HepG2 (cell line): ENCODE data around the gene LITAF. TPM values are rescaled to one million over a fixed set of nuclear protein-coding genes. Genes with fewer than 3 reads are reported as not detected.

Experiments
- CCDC6 ChIP-seq: sonication (generic); formaldehyde crosslinking; IDR thresholded peaks from 2 replicates; pipeline ENCODE4 v1.8.1; 2022; ENCODE audit warnings: mild to moderate bottlenecking, missing genetic modification reagents, moderate library complexity
- RELA ChIP-seq: sonication (generic); formaldehyde crosslinking; IDR thresholded peaks from 2 replicates; pipeline ENCODE4 v1.4.0; 2020; ENCODE audit warnings: missing genetic modification reagents
- ZNF160 ChIP-seq: sonication (generic); formaldehyde crosslinking; IDR thresholded peaks from 2 replicates; pipeline ENCODE4 v1.8.0; 2022; ENCODE audit warnings: mild to moderate bottlenecking, inconsistent platforms, missing genetic modification reagents
- ZNF34 ChIP-seq: sonication (generic); formaldehyde crosslinking; IDR thresholded peaks from 2 replicates; pipeline ENCODE4 v1.4.0; 2020; ENCODE audit warnings: mild to moderate bottlenecking, missing genetic modification reagents, borderline replicate concordance
- polyA plus RNA-seq, 8 experiments: library from polyadenylated mRNA; depleted of rRNA in 3 of 8; stranded (reverse) in 7 of 8; unstranded in 1 of 8; fragments of >200 nt; fragmentation: Illumina TruSeq in 4 of 8; extraction: Trizol in 4 of 8; gene quantifications; 2 replicates each; pipeline versions ENCODE4 v1.2.1 to v1.2.3, GENCODE V29; 2011 to 2016; ENCODE audit warnings: low read depth in 4 of 8, missing spikeins in 1 of 8, mixed read lengths in 1 of 8; ENCODE audit not compliant: insufficient read depth in 1 of 8
- total RNA-seq, 5 experiments: library from RNA; depleted of rRNA; stranded (reverse); fragments of >200 nt; fragmentation: Illumina TruSeq; extraction: Trizol; gene quantifications; 2 replicates each; pipeline ENCODE4 v1.2.3, GENCODE V29; 2016; ENCODE audit warnings: low read depth in 1 of 5
- TF ChIP-seq, protein P1 (sequence below), 2 experiments: fragments of 450-650 bp in 1 of 2; sonication (generic) in 1 of 2; formaldehyde crosslinking in 1 of 2; IDR thresholded peaks; 2 replicates each; pipeline versions ENCODE4 v1.6.1 to v1.8.0; 2016 to 2022; ENCODE audit warnings: antibody characterized with exemption in 1 of 2, mild to moderate bottlenecking in 1 of 2, missing genetic modification reagents in 1 of 2
- TF ChIP-seq, protein P2 (sequence below): sonication (generic); formaldehyde crosslinking; IDR thresholded peaks from 2 replicates; pipeline ENCODE4 v1.4.0; 2020; ENCODE audit warnings: missing genetic modification reagents
- TF ChIP-seq, protein P3 (sequence below): sonication (generic); formaldehyde crosslinking; IDR thresholded peaks from 2 replicates; pipeline ENCODE4 v1.4.0; 2020; ENCODE audit warnings: mild to moderate bottlenecking, missing genetic modification reagents, borderline replicate concordance

LITAF gene
- total and polyA plus RNA-seq, 2 of the 13 experiments (the other 11 are each of a cell fraction or from before 2014, with no cell fraction given): 80.1 to 141 TPM

DNA sequence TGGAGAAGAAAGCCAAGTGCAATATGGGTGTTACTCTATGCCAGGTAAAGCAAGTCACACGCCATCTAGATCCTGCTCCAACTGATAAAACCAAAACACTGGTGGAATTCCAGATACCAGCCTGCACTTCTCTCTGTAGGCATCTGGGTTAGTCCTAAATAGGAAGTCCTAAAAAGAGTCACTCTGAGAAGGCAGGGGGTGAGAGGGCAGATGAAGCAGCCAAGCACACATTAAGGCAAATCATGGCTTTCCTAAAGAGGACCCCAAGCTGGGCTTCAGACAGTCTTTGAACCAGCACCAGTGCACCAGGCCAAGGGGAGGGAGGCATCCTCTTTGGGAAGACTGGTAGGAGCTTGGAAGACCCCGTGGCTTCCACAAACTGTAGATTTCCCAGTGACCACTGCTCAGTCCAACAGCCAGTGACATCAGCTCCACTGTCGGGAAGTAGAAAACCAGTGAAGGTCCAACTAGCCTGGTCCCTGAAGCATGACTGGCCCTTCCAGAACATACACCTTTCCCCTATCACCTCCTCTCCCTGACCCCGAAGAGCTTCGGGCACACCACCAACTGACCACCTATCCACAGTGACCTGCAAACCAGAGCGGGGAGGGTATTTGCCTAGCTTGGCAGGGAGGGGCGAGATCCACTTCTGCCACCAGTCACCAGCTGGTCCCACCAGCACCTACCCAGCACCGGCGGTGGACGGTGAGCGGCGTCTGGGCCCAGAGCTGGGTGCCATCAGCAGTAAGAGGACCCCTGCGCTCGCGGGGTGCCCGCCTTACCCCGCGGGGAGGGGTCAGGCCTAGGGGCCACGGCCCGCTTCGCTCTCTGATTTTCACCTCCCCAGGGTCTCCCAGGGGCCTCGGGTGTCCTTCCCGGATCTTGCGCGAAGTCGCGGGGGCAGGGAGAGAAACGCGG, 1.0 kb downstream of the LITAF start (continued):
- TF ChIP-seq, protein P1, sequence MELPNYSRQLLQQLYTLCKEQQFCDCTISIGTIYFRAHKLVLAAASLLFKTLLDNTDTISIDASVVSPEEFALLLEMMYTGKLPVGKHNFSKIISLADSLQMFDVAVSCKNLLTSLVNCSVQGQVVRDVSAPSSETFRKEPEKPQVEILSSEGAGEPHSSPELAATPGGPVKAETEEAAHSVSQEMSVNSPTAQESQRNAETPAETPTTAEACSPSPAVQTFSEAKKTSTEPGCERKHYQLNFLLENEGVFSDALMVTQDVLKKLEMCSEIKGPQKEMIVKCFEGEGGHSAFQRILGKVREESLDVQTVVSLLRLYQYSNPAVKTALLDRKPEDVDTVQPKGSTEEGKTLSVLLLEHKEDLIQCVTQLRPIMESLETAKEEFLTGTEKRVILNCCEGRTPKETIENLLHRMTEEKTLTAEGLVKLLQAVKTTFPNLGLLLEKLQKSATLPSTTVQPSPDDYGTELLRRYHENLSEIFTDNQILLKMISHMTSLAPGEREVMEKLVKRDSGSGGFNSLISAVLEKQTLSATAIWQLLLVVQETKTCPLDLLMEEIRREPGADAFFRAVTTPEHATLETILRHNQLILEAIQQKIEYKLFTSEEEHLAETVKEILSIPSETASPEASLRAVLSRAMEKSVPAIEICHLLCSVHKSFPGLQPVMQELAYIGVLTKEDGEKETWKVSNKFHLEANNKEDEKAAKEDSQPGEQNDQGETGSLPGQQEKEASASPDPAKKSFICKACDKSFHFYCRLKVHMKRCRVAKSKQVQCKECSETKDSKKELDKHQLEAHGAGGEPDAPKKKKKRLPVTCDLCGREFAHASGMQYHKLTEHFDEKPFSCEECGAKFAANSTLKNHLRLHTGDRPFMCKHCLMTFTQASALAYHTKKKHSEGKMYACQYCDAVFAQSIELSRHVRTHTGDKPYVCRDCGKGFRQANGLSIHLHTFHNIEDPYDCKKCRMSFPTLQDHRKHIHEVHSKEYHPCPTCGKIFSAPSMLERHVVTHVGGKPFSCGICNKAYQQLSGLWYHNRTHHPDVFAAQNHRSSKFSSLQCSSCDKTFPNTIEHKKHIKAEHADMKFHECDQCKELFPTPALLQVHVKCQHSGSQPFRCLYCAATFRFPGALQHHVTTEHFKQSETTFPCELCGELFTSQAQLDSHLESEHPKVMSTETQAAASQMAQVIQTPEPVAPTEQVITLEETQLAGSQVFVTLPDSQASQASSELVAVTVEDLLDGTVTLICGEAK (IDR thresholded peaks at IDR 0.05): no peak
- TF ChIP-seq, protein P1 (CRISPR knock-in tag; IDR thresholded peaks at IDR 0.05): peak; percentile 70; the same call in 1 of the 2 replicates
- TF ChIP-seq ZNF160 (CRISPR knock-in tag) (0 out of 2 replicates have a peak, but pooled peaks have one; percentile 75), RELA (CRISPR knock-in tag) (peak; percentile 52; the same call in 1 of the 2 replicates), CCDC6 (CRISPR knock-in tag) (peak; percentile 30; the same call in 1 of the 2 replicates), ZNF34 (CRISPR knock-in tag) (0 out of 2 replicates have a peak, but pooled peaks have one; percentile 52)
- TF ChIP-seq, protein P2, sequence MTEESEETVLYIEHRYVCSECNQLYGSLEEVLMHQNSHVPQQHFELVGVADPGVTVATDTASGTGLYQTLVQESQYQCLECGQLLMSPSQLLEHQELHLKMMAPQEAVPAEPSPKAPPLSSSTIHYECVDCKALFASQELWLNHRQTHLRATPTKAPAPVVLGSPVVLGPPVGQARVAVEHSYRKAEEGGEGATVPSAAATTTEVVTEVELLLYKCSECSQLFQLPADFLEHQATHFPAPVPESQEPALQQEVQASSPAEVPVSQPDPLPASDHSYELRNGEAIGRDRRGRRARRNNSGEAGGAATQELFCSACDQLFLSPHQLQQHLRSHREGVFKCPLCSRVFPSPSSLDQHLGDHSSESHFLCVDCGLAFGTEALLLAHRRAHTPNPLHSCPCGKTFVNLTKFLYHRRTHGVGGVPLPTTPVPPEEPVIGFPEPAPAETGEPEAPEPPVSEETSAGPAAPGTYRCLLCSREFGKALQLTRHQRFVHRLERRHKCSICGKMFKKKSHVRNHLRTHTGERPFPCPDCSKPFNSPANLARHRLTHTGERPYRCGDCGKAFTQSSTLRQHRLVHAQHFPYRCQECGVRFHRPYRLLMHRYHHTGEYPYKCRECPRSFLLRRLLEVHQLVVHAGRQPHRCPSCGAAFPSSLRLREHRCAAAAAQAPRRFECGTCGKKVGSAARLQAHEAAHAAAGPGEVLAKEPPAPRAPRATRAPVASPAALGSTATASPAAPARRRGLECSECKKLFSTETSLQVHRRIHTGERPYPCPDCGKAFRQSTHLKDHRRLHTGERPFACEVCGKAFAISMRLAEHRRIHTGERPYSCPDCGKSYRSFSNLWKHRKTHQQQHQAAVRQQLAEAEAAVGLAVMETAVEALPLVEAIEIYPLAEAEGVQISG (CRISPR knock-in tag): peak; percentile 52; the same call in 1 of the 2 replicates
- TF ChIP-seq, protein P3, sequence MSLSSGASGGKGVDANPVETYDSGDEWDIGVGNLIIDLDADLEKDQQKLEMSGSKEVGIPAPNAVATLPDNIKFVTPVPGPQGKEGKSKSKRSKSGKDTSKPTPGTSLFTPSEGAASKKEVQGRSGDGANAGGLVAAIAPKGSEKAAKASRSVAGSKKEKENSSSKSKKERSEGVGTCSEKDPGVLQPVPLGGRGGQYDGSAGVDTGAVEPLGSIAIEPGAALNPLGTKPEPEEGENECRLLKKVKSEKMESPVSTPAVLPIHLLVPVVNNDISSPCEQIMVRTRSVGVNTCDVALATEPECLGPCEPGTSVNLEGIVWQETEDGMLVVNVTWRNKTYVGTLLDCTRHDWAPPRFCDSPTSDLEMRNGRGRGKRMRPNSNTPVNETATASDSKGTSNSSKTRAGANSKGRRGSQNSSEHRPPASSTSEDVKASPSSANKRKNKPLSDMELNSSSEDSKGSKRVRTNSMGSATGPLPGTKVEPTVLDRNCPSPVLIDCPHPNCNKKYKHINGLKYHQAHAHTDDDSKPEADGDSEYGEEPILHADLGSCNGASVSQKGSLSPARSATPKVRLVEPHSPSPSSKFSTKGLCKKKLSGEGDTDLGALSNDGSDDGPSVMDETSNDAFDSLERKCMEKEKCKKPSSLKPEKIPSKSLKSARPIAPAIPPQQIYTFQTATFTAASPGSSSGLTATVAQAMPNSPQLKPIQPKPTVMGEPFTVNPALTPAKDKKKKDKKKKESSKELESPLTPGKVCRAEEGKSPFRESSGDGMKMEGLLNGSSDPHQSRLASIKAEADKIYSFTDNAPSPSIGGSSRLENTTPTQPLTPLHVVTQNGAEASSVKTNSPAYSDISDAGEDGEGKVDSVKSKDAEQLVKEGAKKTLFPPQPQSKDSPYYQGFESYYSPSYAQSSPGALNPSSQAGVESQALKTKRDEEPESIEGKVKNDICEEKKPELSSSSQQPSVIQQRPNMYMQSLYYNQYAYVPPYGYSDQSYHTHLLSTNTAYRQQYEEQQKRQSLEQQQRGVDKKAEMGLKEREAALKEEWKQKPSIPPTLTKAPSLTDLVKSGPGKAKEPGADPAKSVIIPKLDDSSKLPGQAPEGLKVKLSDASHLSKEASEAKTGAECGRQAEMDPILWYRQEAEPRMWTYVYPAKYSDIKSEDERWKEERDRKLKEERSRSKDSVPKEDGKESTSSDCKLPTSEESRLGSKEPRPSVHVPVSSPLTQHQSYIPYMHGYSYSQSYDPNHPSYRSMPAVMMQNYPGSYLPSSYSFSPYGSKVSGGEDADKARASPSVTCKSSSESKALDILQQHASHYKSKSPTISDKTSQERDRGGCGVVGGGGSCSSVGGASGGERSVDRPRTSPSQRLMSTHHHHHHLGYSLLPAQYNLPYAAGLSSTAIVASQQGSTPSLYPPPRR (CRISPR knock-in tag): peak; percentile 44; the same call in 1 of the 2 replicates
